ENCODE data around the gene ACADS.

- TF ChIP-seq, protein P1, sequence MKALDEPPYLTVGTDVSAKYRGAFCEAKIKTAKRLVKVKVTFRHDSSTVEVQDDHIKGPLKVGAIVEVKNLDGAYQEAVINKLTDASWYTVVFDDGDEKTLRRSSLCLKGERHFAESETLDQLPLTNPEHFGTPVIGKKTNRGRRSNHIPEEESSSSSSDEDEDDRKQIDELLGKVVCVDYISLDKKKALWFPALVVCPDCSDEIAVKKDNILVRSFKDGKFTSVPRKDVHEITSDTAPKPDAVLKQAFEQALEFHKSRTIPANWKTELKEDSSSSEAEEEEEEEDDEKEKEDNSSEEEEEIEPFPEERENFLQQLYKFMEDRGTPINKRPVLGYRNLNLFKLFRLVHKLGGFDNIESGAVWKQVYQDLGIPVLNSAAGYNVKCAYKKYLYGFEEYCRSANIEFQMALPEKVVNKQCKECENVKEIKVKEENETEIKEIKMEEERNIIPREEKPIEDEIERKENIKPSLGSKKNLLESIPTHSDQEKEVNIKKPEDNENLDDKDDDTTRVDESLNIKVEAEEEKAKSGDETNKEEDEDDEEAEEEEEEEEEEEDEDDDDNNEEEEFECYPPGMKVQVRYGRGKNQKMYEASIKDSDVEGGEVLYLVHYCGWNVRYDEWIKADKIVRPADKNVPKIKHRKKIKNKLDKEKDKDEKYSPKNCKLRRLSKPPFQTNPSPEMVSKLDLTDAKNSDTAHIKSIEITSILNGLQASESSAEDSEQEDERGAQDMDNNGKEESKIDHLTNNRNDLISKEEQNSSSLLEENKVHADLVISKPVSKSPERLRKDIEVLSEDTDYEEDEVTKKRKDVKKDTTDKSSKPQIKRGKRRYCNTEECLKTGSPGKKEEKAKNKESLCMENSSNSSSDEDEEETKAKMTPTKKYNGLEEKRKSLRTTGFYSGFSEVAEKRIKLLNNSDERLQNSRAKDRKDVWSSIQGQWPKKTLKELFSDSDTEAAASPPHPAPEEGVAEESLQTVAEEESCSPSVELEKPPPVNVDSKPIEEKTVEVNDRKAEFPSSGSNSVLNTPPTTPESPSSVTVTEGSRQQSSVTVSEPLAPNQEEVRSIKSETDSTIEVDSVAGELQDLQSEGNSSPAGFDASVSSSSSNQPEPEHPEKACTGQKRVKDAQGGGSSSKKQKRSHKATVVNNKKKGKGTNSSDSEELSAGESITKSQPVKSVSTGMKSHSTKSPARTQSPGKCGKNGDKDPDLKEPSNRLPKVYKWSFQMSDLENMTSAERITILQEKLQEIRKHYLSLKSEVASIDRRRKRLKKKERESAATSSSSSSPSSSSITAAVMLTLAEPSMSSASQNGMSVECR (CRISPR knock-in tag; IDR thresholded peaks at IDR 0.05; ENCODE audit: borderline replicate concordance) = no peak
- TF ChIP-seq, protein P2, sequence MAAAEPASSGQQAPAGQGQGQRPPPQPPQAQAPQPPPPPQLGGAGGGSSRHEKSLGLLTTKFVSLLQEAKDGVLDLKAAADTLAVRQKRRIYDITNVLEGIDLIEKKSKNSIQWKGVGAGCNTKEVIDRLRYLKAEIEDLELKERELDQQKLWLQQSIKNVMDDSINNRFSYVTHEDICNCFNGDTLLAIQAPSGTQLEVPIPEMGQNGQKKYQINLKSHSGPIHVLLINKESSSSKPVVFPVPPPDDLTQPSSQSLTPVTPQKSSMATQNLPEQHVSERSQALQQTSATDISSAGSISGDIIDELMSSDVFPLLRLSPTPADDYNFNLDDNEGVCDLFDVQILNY (CRISPR knock-in tag; IDR thresholded peaks at IDR 0.05) = no peak
- no peak for TF ChIP-seq CTCF (IDR thresholded peaks at IDR 0.05)
- TF ChIP-seq, protein P3, sequence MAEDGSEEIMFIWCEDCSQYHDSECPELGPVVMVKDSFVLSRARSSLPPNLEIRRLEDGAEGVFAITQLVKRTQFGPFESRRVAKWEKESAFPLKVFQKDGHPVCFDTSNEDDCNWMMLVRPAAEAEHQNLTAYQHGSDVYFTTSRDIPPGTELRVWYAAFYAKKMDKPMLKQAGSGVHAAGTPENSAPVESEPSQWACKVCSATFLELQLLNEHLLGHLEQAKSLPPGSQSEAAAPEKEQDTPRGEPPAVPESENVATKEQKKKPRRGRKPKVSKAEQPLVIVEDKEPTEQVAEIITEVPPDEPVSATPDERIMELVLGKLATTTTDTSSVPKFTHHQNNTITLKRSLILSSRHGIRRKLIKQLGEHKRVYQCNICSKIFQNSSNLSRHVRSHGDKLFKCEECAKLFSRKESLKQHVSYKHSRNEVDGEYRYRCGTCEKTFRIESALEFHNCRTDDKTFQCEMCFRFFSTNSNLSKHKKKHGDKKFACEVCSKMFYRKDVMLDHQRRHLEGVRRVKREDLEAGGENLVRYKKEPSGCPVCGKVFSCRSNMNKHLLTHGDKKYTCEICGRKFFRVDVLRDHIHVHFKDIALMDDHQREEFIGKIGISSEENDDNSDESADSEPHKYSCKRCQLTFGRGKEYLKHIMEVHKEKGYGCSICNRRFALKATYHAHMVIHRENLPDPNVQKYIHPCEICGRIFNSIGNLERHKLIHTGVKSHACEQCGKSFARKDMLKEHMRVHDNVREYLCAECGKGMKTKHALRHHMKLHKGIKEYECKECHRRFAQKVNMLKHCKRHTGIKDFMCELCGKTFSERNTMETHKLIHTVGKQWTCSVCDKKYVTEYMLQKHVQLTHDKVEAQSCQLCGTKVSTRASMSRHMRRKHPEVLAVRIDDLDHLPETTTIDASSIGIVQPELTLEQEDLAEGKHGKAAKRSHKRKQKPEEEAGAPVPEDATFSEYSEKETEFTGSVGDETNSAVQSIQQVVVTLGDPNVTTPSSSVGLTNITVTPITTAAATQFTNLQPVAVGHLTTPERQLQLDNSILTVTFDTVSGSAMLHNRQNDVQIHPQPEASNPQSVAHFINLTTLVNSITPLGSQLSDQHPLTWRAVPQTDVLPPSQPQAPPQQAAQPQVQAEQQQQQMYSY (CRISPR knock-in tag; IDR thresholded peaks at IDR 0.05) = no peak
- no peak for TF ChIP-seq JUN (CRISPR knock-in tag; IDR thresholded peaks at IDR 0.05)
- TF ChIP-seq, protein P4, sequence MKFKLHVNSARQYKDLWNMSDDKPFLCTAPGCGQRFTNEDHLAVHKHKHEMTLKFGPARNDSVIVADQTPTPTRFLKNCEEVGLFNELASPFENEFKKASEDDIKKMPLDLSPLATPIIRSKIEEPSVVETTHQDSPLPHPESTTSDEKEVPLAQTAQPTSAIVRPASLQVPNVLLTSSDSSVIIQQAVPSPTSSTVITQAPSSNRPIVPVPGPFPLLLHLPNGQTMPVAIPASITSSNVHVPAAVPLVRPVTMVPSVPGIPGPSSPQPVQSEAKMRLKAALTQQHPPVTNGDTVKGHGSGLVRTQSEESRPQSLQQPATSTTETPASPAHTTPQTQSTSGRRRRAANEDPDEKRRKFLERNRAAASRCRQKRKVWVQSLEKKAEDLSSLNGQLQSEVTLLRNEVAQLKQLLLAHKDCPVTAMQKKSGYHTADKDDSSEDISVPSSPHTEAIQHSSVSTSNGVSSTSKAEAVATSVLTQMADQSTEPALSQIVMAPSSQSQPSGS (CRISPR knock-in tag; IDR thresholded peaks at IDR 0.05; ENCODE audit: borderline replicate concordance, low read depth) = no peak
- TF ChIP-seq CBFB (CRISPR knock-in tag; IDR thresholded peaks at IDR 0.05; ENCODE audit: low read depth) = no peak
- no peak for TF ChIP-seq TP53 (CRISPR knock-in tag; IDR thresholded peaks at IDR 0.05)
Observed at GRCh38 chr12:120708651-120709050, 17.0 kb upstream of the ACADS start.

Measured in WTC11 (cell line).